ENCODE data around the gene FLNC. TPM values are rescaled to one million over a fixed set of nuclear protein-coding genes. Genes with fewer than 3 reads are reported as not detected.

The FLNC gene
- total RNA-seq, 1 donor from 2014 or later: 7.7 TPM

DNA sequence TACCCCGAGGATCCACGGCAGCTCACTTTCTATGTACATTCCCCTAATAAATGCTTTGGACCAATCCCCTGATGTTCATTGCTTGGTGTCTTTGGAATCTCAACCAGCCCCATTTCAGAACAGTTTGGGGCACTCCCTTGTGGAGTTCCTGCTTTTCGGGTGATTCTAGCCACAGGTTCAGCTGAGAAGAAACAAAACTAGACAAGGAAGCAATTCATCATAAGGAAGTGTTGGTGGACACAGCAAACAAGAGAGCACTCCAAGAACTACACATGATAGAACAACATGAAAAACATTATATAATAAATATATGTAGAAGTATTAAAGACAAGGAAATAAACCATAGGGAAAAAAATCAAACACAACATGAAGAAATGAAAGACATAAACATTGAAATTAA lies 44.5 kb upstream of the FLNC start:
- no peaks in the 10 kb centered on the region for H3K9me3 Mint-ChIP-seq (ENCODE audit: unreplicated experiment)
- TF ChIP-seq, protein P1, sequence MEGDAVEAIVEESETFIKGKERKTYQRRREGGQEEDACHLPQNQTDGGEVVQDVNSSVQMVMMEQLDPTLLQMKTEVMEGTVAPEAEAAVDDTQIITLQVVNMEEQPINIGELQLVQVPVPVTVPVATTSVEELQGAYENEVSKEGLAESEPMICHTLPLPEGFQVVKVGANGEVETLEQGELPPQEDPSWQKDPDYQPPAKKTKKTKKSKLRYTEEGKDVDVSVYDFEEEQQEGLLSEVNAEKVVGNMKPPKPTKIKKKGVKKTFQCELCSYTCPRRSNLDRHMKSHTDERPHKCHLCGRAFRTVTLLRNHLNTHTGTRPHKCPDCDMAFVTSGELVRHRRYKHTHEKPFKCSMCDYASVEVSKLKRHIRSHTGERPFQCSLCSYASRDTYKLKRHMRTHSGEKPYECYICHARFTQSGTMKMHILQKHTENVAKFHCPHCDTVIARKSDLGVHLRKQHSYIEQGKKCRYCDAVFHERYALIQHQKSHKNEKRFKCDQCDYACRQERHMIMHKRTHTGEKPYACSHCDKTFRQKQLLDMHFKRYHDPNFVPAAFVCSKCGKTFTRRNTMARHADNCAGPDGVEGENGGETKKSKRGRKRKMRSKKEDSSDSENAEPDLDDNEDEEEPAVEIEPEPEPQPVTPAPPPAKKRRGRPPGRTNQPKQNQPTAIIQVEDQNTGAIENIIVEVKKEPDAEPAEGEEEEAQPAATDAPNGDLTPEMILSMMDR (IDR thresholded peaks at IDR 0.05; ENCODE audit: unreplicated experiment): no peak

DNA sequence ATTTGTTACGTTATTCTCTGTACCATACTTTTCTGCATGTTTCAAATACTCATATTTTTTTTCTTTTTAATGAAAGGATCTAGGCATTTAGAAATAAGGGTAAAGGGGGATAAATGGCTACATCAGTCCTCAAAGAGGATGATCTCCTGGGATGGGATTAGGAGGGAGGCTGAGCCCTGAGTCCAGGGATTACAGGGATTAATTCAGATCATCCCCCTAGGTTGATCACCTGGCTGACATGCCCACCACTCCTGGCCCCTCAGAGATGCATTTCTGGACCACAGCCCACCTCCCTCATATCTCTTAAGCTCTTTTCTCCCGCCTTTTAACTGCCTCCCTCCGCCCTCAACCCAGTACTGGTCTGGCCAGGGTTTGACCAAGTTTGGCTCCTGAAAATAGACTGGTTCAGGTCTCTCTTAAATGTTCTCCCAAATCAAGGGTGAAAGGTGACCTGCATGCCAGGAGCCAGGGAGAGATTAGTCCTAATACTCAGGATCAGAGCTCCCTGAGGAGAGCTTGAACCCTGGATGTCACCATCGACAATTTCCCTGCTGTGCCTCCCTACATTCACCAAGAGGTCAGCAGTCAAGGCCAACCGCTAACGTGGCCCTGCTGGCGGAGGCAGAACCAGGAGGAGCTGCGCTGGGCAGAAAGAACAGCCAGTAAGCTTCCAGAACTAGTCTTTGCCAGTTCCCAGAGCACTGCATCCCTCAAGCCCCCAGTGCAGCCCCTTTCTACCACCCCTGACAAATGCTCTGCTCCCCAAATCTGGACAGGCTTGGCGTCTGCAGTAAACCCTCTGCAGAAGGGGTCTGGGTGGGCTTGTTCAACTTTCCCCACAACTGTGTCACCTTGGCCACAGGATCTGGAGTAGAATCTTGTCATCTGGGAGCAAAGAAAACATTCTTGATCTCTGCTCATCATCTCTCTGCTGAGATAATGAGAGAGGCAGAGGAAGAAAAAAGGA lies 41.5 kb upstream of the FLNC start:
- DNase-seq (ENCODE audit: low spot score): no peak
- Mint-ChIP-seq H3K4me3 (ENCODE audit: unreplicated experiment) (no peak overlapping the region), H3K27me3 (ENCODE audit: unreplicated experiment) (peaks cover 4% of the 10 kb centered on the region), H3K36me3 (ENCODE audit: low read depth, unreplicated experiment) (no peaks in the 10 kb centered on the region), H3K9me3 (ENCODE audit: unreplicated experiment) (no peaks in the 10 kb centered on the region), H3K4me1 (ENCODE audit: unreplicated experiment) (peaks cover 10% of the 10 kb centered on the region), H3K27ac (ENCODE audit: unreplicated experiment) (no peak overlapping the region)
- TF ChIP-seq, protein P1 (IDR thresholded peaks at IDR 0.05; ENCODE audit: unreplicated experiment): no peak

More for the DNA sequence above, 44.5 kb upstream of the FLNC start:
- Mint-ChIP-seq H3K4me3 (ENCODE audit: unreplicated experiment) (no peak overlapping the region), H3K36me3 (ENCODE audit: low read depth, unreplicated experiment) (no peaks in the 10 kb centered on the region), H3K27me3 (ENCODE audit: unreplicated experiment) (peaks cover 11% of the 10 kb centered on the region), H3K27ac (ENCODE audit: unreplicated experiment) (no peak overlapping the region), H3K4me1 (ENCODE audit: unreplicated experiment) (peaks cover 14% of the 10 kb centered on the region)
- DNase-seq (ENCODE audit: low spot score): no peak

DNA sequence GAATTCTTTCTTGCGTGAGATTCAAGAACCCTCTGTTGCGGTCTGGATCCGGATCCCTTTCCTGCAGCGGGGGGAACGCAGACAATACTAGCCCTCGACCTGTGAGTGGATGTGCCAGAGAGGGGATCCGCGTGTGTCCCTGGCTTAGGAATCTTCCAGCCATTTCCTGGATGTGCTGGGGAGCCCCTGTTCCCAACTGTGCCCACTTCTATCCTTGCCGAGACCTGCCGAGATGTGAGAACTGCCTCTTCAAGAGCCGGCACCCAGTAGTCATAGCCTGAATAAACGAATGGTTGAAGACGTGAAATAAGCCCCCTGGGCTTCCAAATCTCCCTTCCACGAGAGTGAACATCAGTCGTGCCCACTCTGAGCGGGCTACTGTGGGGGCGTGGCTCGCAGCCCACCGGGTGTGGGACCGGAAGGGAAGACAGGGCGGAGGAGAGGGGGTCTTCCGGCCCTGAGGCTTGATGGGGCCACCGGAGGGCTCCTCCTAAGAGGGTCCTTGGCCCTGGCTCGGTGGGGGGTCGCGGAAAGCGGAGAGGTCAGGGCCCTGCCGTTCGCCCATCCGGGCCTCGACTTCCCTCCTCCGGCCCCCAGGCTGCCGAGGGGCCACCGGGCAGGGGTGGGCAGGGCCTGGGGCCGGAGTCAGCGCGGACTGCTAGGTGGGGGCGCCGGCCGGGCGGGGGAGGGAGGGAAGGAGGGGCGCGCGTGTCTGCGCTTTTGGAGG lies 39.7 kb upstream of the FLNC start:
- Mint-ChIP-seq H3K27ac (ENCODE audit: unreplicated experiment) (peak overlapping the region; percentile 58), H3K27me3 (ENCODE audit: unreplicated experiment) (peaks cover 4% of the 10 kb centered on the region), H3K4me3 (ENCODE audit: unreplicated experiment) (peak overlapping the region; percentile 89), H3K4me1 (ENCODE audit: unreplicated experiment) (peaks cover 15% of the 10 kb centered on the region), H3K9me3 (ENCODE audit: unreplicated experiment) (no peaks in the 10 kb centered on the region), H3K36me3 (ENCODE audit: low read depth, unreplicated experiment) (peaks cover 12% of the 10 kb centered on the region)
- no peak for DNase-seq (ENCODE audit: low spot score)
- TF ChIP-seq, protein P1 (IDR thresholded peaks at IDR 0.05; ENCODE audit: unreplicated experiment): no peak

DNA sequence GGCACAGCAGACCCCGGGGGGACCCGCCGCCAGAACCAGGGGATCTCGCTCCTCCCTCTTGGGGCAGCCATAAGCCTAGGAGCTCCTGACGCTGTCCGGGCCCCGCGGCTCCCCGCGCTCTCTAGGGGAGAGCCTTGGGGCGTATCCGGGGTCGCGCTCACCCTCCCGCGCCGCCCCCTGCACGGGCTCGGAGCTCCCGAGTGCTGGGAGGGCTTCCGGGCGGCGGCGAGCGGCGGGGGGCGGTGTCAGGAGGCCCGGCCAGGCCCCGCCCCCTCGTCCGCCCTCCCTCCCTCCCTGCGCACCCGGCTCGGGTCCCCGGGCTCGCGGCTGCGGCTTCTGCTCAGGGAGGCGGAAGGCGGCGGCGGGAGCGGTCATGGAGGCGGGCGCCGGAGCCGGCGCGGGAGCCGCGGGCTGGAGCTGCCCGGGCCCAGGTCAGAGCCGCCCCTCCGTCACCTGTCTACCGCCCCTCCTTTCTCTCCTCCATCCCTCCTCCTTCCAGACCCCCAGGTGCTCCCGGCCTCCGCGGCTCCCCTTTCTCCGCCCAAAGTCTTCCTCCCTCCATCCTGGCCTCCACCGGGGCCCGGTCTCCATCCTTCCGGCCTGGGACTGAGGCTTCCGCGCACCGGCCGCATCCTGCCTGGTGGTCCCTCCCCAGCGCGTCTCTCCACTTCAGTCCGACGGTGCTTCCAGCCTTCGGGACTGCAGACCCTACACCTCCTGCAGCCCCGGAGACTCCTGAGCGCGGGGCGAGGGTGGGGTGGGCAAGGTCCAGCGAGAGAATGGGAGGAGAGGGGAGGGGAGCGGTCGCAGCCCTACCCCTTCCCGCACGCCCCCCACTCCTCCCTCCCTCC lies 38.9 kb upstream of the FLNC start, which contains the start of gene CCDC136:
CCDC136 (plus strand) TSS at position 848 of the 851 bp plus-strand sequence. CDS start 444 bp downstream, outside the sequence.
- Mint-ChIP-seq H3K4me1 (ENCODE audit: unreplicated experiment) (peaks cover 15% of the 10 kb centered on the region), H3K27me3 (ENCODE audit: unreplicated experiment) (peaks cover 4% of the 10 kb centered on the region), H3K4me3 (ENCODE audit: unreplicated experiment) (peak within 1 kb of the TSS; percentile 83), H3K9me3 (ENCODE audit: unreplicated experiment) (no peaks in the 10 kb centered on the region), H3K27ac (ENCODE audit: unreplicated experiment) (no peak within 1 kb of the TSS), H3K36me3 (ENCODE audit: low read depth, unreplicated experiment) (peaks cover 12% of the 10 kb centered on the region)
- peak; percentile 58 for DNase-seq (ENCODE audit: low spot score)
- TF ChIP-seq, protein P1 (IDR thresholded peaks at IDR 0.05; ENCODE audit: unreplicated experiment): no peak
